Esophagus muscularis mucosa (tissue), 4 donors: ENCODE results near the gene HSDL2. TPM values are rescaled to one million over a fixed set of nuclear protein-coding genes. Genes with fewer than 3 reads are reported as not detected.
"Not testable (repeated sequence)": the region's sequence is repeated elsewhere in the genome, so short reads cannot be mapped to it uniquely, and the experiment has no call there.

Experiments used
- DNase-seq: peaks from one replicate; pipeline ENCODE4 v3.0.0-alpha.2; 2017; ENCODE audit errors: extremely low spot score
- H3K27ac ChIP-seq, 4 donors: fragments of 200-600 bp; sonication (generic); replicated peaks in 1 of 4; 1 replicate in 3 of 4; 2 replicates in 1 of 4; pipeline ENCODE4 v1.5.1; 2016 to 2019; ENCODE audit warnings: mild to moderate bottlenecking in 1 of 4
- H3K27me3 ChIP-seq, 4 donors: fragments of 200-600 bp; sonication (generic); one replicate each; pipeline versions ENCODE4 v1.5.1 to v1.6.0; 2016 to 2019
- H3K36me3 ChIP-seq, 4 donors: fragments of 200-600 bp; sonication (generic); one replicate each; pipeline ENCODE4 v1.5.1; 2016 to 2019
- H3K4me1 ChIP-seq, 4 donors: fragments of 200-600 bp; sonication (generic); one replicate each; pipeline ENCODE4 v1.5.1; 2016 to 2019
- H3K4me3 ChIP-seq, 4 donors: fragments of 200-600 bp; sonication (generic); 1 replicate in 2 of 4; 2 replicates in 2 of 4; pipeline ENCODE4 v1.5.1; 2016 to 2019; ENCODE audit warnings: mild to moderate bottlenecking in 4 of 4, moderate library complexity in 1 of 4
- H3K9me3 ChIP-seq, 4 donors: fragments of 200-600 bp; sonication (generic); 1 replicate in 3 of 4; 2 replicates in 1 of 4; pipeline ENCODE4 v1.5.1; 2016 to 2019
- EP300 ChIP-seq: sonication (generic); formaldehyde crosslinking; IDR thresholded peaks from one replicate; pipeline ENCODE4 v1.6.1; 2017; ENCODE audit warnings: antibody characterized with exemption
- POLR2A ChIP-seq: fragments of 450-650 bp; IDR thresholded peaks from one replicate; pipeline ENCODE4 v1.6.1; 2017; ENCODE audit warnings: antibody characterized with exemption, moderate library complexity, mild to moderate bottlenecking, low read depth
- POLR2AphosphoS5 ChIP-seq, 2 donors: sonication (generic); formaldehyde crosslinking; IDR thresholded peaks; one replicate each; pipeline ENCODE4 v1.6.1; 2017; ENCODE audit warnings: antibody characterized with exemption in 2 of 2
- WGBS: methylation state at CpG from one replicate; pipeline ENCODE4 v1.1.5; 2018; 5-methylcytosine and 5-hydroxymethylcytosine counted together
- intact Hi-C: fragments of 100-400 bp; cut with DNase I; formaldehyde crosslinking; loops from one replicate; pipeline ENCODE4 v1.15.1; 2023
- total RNA-seq, 4 donors: library from RNA; depleted of rRNA; stranded (reverse); fragments of >200 nt; gene quantifications; one replicate each; pipeline versions ENCODE4 v1.1.0 to v1.2.1, GENCODE V29; 2016
- TF ChIP-seq, protein P1 (sequence below), 3 experiments: fragments of 200-600 bp in 2 of 3; fragments of 450-650 bp in 1 of 3; sonication (generic) in 2 of 3; IDR thresholded peaks; one replicate each; pipeline ENCODE4 v1.5.1; 2017 to 2019; ENCODE audit warnings: antibody characterized with exemption in 3 of 3, mild to moderate bottlenecking in 2 of 3, moderate library complexity in 1 of 3

The HSDL2 gene
- total RNA-seq, 4 donors from 2014 or later: 34.3 to 73.1 (median 50.0) TPM

DNA sequence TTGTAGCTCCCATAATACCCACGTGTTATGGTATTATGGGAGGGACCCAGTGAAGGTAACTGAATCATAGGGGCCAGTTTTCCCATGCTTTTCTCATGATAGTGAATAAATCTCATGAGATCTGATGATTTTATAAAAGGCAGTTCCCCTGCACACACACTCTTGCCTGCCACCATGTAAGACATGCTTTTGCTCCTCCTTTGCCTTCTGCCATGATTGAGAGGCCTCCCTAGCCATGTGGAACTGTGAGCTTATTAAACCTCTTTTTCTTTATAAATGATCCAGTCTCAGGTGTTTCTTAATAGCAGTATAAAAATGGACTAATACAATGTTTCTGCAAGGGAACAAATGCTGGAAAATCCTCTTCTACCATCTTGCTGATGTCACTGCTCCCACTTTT is 10.1 kb upstream of the HSDL2 start:
- WGBS: 70% methylated on average over 1 of the region's 1 CpG
- Histone ChIP-seq H3K36me3 (no peaks in the 10 kb centered on the region), H3K27ac (no peak overlapping the region), H3K4me3 (no peak overlapping the region), H3K4me1 (no peaks in the 10 kb centered on the region), H3K27me3 (no peaks in the 10 kb centered on the region), H3K9me3 (no peaks in the 10 kb centered on the region)
- intact Hi-C loops: no loop called here
- DNase-seq: no peak
- TF ChIP-seq, protein P1, sequence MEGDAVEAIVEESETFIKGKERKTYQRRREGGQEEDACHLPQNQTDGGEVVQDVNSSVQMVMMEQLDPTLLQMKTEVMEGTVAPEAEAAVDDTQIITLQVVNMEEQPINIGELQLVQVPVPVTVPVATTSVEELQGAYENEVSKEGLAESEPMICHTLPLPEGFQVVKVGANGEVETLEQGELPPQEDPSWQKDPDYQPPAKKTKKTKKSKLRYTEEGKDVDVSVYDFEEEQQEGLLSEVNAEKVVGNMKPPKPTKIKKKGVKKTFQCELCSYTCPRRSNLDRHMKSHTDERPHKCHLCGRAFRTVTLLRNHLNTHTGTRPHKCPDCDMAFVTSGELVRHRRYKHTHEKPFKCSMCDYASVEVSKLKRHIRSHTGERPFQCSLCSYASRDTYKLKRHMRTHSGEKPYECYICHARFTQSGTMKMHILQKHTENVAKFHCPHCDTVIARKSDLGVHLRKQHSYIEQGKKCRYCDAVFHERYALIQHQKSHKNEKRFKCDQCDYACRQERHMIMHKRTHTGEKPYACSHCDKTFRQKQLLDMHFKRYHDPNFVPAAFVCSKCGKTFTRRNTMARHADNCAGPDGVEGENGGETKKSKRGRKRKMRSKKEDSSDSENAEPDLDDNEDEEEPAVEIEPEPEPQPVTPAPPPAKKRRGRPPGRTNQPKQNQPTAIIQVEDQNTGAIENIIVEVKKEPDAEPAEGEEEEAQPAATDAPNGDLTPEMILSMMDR (IDR thresholded peaks at IDR 0.05): no peak
- TF ChIP-seq POLR2A: no peak
- TF ChIP-seq POLR2AphosphoS5 (IDR thresholded peaks at IDR 0.05): no peak
- TF ChIP-seq EP300: no peak

DNA sequence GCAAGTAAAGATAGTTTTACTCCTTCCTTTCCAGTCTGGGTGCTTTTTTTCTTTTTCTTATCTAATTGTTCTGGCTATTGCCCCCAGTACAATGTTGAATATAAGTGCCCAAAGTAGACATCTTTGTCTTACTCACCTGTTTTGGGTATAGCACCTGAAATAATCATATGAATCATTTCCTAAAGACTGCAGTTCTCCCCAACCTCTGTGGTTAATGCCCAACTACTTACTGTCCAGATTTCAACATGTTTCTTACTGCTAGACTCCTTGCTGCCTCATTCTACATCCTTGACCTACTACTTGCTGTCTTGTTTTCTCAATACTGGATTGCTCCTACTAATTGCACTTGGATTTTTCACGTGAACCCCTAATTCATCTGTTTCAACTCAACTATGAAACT is 8.8 kb upstream of the HSDL2 start:
- TF ChIP-seq POLR2AphosphoS5 (IDR thresholded peaks at IDR 0.05): no peak
- TF ChIP-seq EP300: no peak
- TF ChIP-seq, protein P1 (IDR thresholded peaks at IDR 0.05): no peak
- TF ChIP-seq POLR2A: no peak
- H3K4me1 ChIP-seq: no peaks in the 10 kb centered on the region
- 89% methylated on average over 1 of the region's 1 CpG for WGBS
- no peaks in the 10 kb centered on the region for H3K27me3 ChIP-seq
- no peak overlapping the region for H3K4me3 ChIP-seq
- H3K36me3 ChIP-seq: no peaks in the 10 kb centered on the region
- no peak for DNase-seq
- no peaks in the 10 kb centered on the region for H3K9me3 ChIP-seq
- intact Hi-C loops: no loop called here
- no peak overlapping the region for H3K27ac ChIP-seq

DNA sequence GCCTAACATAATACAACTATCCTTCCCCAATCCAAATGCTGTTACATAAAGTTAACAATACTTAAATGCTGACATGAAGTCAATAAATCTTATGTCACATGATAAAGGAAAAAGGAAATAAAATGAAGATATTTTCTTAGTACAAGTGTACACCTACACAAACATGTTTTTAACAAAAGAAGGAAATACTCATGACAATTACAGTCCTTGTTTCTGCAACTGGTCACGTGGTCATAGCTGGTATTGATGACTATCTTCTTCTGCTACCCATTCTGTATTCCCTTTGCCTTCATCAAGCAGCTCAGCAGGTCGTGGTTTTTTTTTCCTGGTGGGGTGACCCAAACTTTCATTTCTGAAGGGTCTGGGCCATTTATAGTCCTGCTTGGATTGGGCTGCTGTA is 6.2 kb upstream of the HSDL2 start:
- H3K27me3 ChIP-seq, H3K36me3 ChIP-seq, H3K9me3 ChIP-seq, H3K27ac ChIP-seq, intact Hi-C loops, H3K4me3 ChIP-seq, DNase-seq: not testable (repeated sequence)
- peaks cover 16 to 24% (median 18%) of the 10 kb centered on the region in 4 donors for H3K4me1 ChIP-seq
- 85% methylated on average over 2 of the region's 2 CpGs for WGBS

DNA sequence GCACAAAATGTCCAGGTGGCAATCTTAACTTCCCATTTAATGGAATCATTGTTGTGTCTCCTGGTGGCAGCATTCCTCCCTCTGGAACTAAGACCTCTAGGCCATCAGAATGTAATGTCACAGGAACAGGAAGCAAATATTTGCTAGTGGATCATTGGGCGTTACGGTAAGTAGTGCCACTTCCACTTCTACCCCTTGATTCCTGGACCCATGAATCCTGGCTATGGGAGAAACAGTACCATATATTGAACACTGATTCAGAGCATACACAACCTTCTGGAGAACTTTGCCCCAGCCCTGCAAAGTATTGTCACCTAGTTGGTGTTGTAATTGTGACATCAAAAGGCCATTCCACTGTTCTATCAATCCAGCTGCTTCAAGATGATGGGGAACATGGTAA is 5.7 kb upstream of the HSDL2 start:
- DNase-seq, H3K36me3 ChIP-seq, H3K9me3 ChIP-seq, H3K27ac ChIP-seq, H3K4me3 ChIP-seq, H3K27me3 ChIP-seq, intact Hi-C loops: not testable (repeated sequence)
- WGBS: 100% methylated on average over 2 of the region's 2 CpGs
- H3K4me1 ChIP-seq: peaks cover 16 to 26% (median 21%) of the 10 kb centered on the region in 4 donors

DNA sequence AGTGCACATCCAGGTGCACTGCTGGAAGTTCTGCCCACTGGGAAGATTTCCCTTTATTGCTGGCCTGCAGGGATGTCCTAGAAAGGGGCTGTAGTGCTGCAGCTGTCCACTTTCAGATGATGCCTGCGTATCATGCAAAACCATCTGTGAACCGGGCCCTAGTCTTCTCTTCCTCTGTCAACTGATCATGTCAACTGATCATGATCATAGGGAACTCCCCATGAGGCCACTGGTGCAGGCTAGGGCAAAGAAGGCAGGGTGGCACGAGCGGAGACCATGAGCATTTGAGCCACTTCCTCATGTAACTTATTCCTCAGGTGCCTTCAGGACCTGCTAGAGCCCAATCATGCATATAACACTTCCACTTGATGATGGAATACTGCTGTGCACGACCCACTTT is 4.5 kb upstream of the HSDL2 start:
- TF ChIP-seq EP300 (no peak), POLR2AphosphoS5 (IDR thresholded peaks at IDR 0.05) (no peak), POLR2A (no peak)
- TF ChIP-seq, protein P1 (IDR thresholded peaks at IDR 0.05): no peak
- Histone ChIP-seq H3K36me3 (no peaks in the 10 kb centered on the region), H3K4me1 (peaks cover 16 to 26% (median 21%) of the 10 kb centered on the region in 4 donors), H3K9me3 (no peaks in the 10 kb centered on the region), H3K27ac (no peak overlapping the region), H3K27me3 (no peaks in the 10 kb centered on the region), H3K4me3 (no peak overlapping the region)
- 100% methylated on average over 1 of the region's 5 CpGs for WGBS
- intact Hi-C loops: loop anchor here (5.0 kb wide), 3 partner anchors 43 to 342 kb away; partner anchors contain the start of genes INIP, KIAA1958 and PTBP3
- no peak for DNase-seq

DNA sequence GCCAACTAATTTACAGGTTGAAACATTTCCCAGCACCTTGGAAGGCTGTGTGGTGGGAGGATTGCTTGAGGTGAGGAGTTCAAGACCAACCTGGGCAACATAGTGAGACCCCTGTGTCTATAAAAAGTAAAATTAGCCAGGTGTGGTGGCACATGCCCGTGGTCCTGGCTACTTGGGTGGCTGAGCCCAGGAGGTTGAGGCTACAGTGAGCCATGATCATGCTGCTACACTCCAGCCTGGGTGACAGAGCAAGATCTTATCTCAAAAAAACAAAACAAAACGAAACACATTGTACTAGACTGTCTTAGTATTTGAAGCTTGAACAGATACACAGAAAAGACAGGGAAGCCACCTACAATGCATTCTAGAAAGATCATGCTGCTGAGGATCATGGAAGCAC is 2.8 kb upstream of the HSDL2 start:
- DNase-seq: no peak
- H3K9me3 ChIP-seq: no peaks in the 10 kb centered on the region
- H3K4me1 ChIP-seq: peaks cover 25 to 42% (median 36%) of the 10 kb centered on the region in 4 donors
- 71% methylated on average over 2 of the region's 2 CpGs for WGBS
- intact Hi-C loops: loop anchor here (5.0 kb wide), 3 partner anchors 45 to 340 kb away; partner anchors contain the start of genes INIP, KIAA1958 and PTBP3
- no peak overlapping the region for H3K27ac ChIP-seq
- peak overlapping the region in 1 of 4 donors; percentile 4 for H3K4me3 ChIP-seq
- H3K36me3 ChIP-seq: no peaks in the 10 kb centered on the region
- TF ChIP-seq POLR2AphosphoS5 (IDR thresholded peaks at IDR 0.05): no peak
- no peak for TF ChIP-seq EP300
- TF ChIP-seq POLR2A: no peak
- TF ChIP-seq, protein P1 (IDR thresholded peaks at IDR 0.05): no peak
- H3K27me3 ChIP-seq: no peaks in the 10 kb centered on the region
